GM12878 (cell line): Measurements from ENCODE around the gene DLG2. TPM values are rescaled to one million over a fixed set of nuclear protein-coding genes. Genes with fewer than 3 reads are reported as not detected.

Source experiments
- ATAC-seq: fragments of 200-7000 bp; cut with Tn5 transposase; 3 replicates; pipeline ENCODE4 v1.9.1; 2020; ENCODE audit warnings: mild to moderate bottlenecking, moderate library complexity
- BruUV-seq: library from RNA; stranded (reverse); fragments of 400-500 nt; replicated peaks from 2 replicates; lab custom pipeline; 2021; lab: Mats Ljungman, UMichigan
- CTCF ChIA-PET: fragments of 300-600 bp; sonication (Branson Sonifier 250); formaldehyde crosslinking; extraction: SDS; loops from one replicate; lab custom pipeline; 2021; ENCODE audit warnings: inconsistent platforms; lab: Yijun Ruan, JAX
- POLR2A ChIA-PET: fragments of 350-600 bp; formaldehyde crosslinking; extraction: SDS; loops from one replicate; lab custom pipeline; 2021; ENCODE audit warnings: inconsistent platforms; lab: Charles Lee
- RAD21 ChIA-PET: fragments of 300-600 bp; sonication (Branson Sonifier 250); formaldehyde crosslinking; loops from one replicate; lab custom pipeline; 2023; ENCODE audit warnings: antibody characterized with exemption; ENCODE audit not compliant: unreplicated experiment; lab: Charles Lee
- SMC1A ChIA-PET: fragments of 300-600 bp; sonication (Branson Sonifier 250); formaldehyde crosslinking; loops from one replicate; lab custom pipeline; 2023; ENCODE audit not compliant: unreplicated experiment, uncharacterized antibody; lab: Charles Lee
- DNase-seq: peaks from one replicate; pipeline ENCODE4 v3.0.0-alpha.2; 2011; ENCODE audit warnings: low read depth, low spot score
- FAIRE-seq: peaks from 3 replicates; lab custom pipeline; 2011; peaks lifted over from hg19 to GRCh38; lab: Jason Lieb, UNC
- H2AFZ ChIP-seq: 2 replicates; pipeline ENCODE4 v1.6.0; 2011; ENCODE audit warnings: low read depth, low read length, control low read depth; ENCODE audit not compliant: control insufficient read depth
- H3K27ac ChIP-seq: 2 replicates; pipeline ENCODE4 v1.5.1; 2011; ENCODE audit warnings: control low read depth; ENCODE audit not compliant: control insufficient read depth, insufficient read depth
- H3K27me3 ChIP-seq, 2 experiments: replicated peaks in 1 of 2; 2 replicates each; pipeline versions ENCODE4 v1.6.0 to v1.6.1; 2011; ENCODE audit warnings: low read length in 1 of 2; ENCODE audit not compliant: control insufficient read depth in 2 of 2, insufficient read depth in 2 of 2
- H3K36me3 ChIP-seq, 2 experiments: 2 replicates each; pipeline ENCODE4 v1.5.1; 2011; ENCODE audit warnings: low read length in 1 of 2; ENCODE audit not compliant: control insufficient read depth in 2 of 2, insufficient read depth in 2 of 2
- H3K4me1 ChIP-seq: 2 replicates; pipeline ENCODE4 v1.6.1; 2011; ENCODE audit warnings: mild to moderate bottlenecking, low read length, moderate library complexity, mixed read lengths; ENCODE audit not compliant: control insufficient read depth, insufficient read depth
- H3K4me2 ChIP-seq: 2 replicates; pipeline ENCODE4 v1.6.0; 2011; ENCODE audit warnings: control low read depth; ENCODE audit not compliant: control insufficient read depth, insufficient read depth
- H3K4me3 ChIP-seq: fragments of 200-600 bp; sonication (generic); 2 replicates; pipeline ENCODE4 v1.5.1; 2016
- H3K79me2 ChIP-seq: 2 replicates; pipeline ENCODE4 v1.6.0; 2011; ENCODE audit warnings: low read length; ENCODE audit not compliant: control insufficient read depth, insufficient read depth
- H3K9ac ChIP-seq: 2 replicates; pipeline ENCODE4 v1.8.0; 2011; ENCODE audit warnings: low read length, control low read depth, mixed read lengths; ENCODE audit not compliant: control insufficient read depth, insufficient read depth
- H3K9me3 ChIP-seq: replicated peaks from 3 replicates; pipeline ENCODE4 v1.5.1; 2011; ENCODE audit warnings: mild to moderate bottlenecking, low read length; ENCODE audit not compliant: control insufficient read depth, insufficient read depth
- H4K20me1 ChIP-seq: 2 replicates; pipeline ENCODE4 v1.6.0; 2011; ENCODE audit not compliant: control insufficient read depth, insufficient read depth
- BCLAF1 ChIP-seq: fragments of 450-650 bp; IDR thresholded peaks from 2 replicates; pipeline ENCODE4 v1.6.1; 2017; ENCODE audit warnings: antibody characterized with exemption, mild to moderate bottlenecking, moderate library complexity
- BRCA1 ChIP-seq: IDR thresholded peaks from 2 replicates; pipeline ENCODE4 v1.6.1; 2011; ENCODE audit warnings: low read depth, low read length, improper control_type of control experiment
- CREB1 ChIP-seq: IDR thresholded peaks from 2 replicates; pipeline ENCODE4 v1.6.1; 2012; ENCODE audit warnings: low read depth, mild to moderate bottlenecking, inconsistent platforms
- RFX5 ChIP-seq: IDR thresholded peaks from 2 replicates; pipeline ENCODE4 v1.6.1; 2011; ENCODE audit warnings: low read depth, low read length, improper control_type of control experiment
- SIX5 ChIP-seq: IDR thresholded peaks from 2 replicates; pipeline ENCODE4 v1.6.1; 2011; ENCODE audit warnings: mild to moderate bottlenecking, low read depth, low read length, moderate library complexity; ENCODE audit not compliant: severe bottlenecking
- SMC3 ChIP-seq: IDR thresholded peaks from 2 replicates; pipeline ENCODE4 v1.6.1; 2011; ENCODE audit warnings: low read length, improper control_type of control experiment, borderline replicate concordance
- SPI1 ChIP-seq: IDR thresholded peaks from 2 replicates; pipeline ENCODE4 v1.6.1; 2011; ENCODE audit warnings: low read depth, mild to moderate bottlenecking, low read length, moderate library complexity, borderline replicate concordance; ENCODE audit not compliant: insufficient read depth
- SUZ12 ChIP-seq: fragments of 200-600 bp; sonication (generic); IDR thresholded peaks from one replicate; pipeline ENCODE4 v1.6.1; 2018; ENCODE audit warnings: antibody characterized with exemption, mild to moderate bottlenecking; ENCODE audit not compliant: unreplicated experiment
- TCF3 ChIP-seq: IDR thresholded peaks from 2 replicates; pipeline ENCODE4 v1.6.1; 2012; ENCODE audit warnings: low read depth, mild to moderate bottlenecking, low read length, borderline replicate concordance; ENCODE audit not compliant: insufficient read depth
- TCF7 ChIP-seq: IDR thresholded peaks from 2 replicates; pipeline ENCODE4 v1.6.1; 2014; ENCODE audit warnings: antibody characterized with exemption, borderline replicate concordance
- USF2 ChIP-seq: IDR thresholded peaks from 2 replicates; pipeline ENCODE4 v1.6.1; 2011; ENCODE audit warnings: low read depth, low read length, improper control_type of control experiment, borderline replicate concordance
- WGBS: methylation state at CpG from one replicate; pipeline ENCODE4 v1.1.6; 2016; ENCODE audit warnings: low lambda C conversion rate; ENCODE audit not compliant: insufficient replicate concordance, insufficient coverage; ENCODE audit errors: missing lambda C conversion rate; 5-methylcytosine and 5-hydroxymethylcytosine counted together
- in situ Hi-C: fragments of 300-500 bp; cut with MboI; formaldehyde crosslinking; loops from 9 replicates; pipeline ENCODE4 v1.14.3; 2018; ENCODE audit warnings: mixed read lengths
- intact Hi-C: fragments of 100-400 bp; cut with micrococcal nuclease; formaldehyde crosslinking; loops from one replicate; pipeline ENCODE4 v1.14.2; 2022; ENCODE audit not compliant: unreplicated experiment
- polyA plus RNA-seq, 11 experiments: library from polyadenylated mRNA; depleted of rRNA in 4 of 11; unstranded in 6 of 11; stranded (reverse) in 5 of 11; fragments of >200 nt; fragmentation: Nextera tagmentation in 4 of 11; fragmentation: Illumina TruSeq in 1 of 11; extraction: Ambion mirVana in 4 of 11; extraction: Trizol in 1 of 11; gene quantifications; 1 replicate in 1 of 11; 2 replicates in 10 of 11; pipeline versions ENCODE4 v1.2.1 to v1.2.3, GENCODE V29; 2011 to 2016; ENCODE audit warnings: inconsistent platforms in 2 of 11, missing spikeins in 2 of 11, low read depth in 1 of 11
- total RNA-seq, 4 experiments: library from RNA; depleted of rRNA in 3 of 4; stranded (reverse); fragments of >200 nt in 3 of 4; fragmentation: Illumina TruSeq in 1 of 4; extraction: Trizol in 1 of 4; gene quantifications; 2 replicates each; pipeline versions ENCODE4 v1.2.1 to v1.2.3, GENCODE V29; 2013 to 2021
- TF ChIP-seq, protein P1 (sequence below): fragments of 450-650 bp; IDR thresholded peaks from 2 replicates; pipeline ENCODE4 v1.6.1; 2018; ENCODE audit warnings: mild to moderate bottlenecking, low read depth, moderate library complexity; ENCODE audit not compliant: partially characterized antibody
- TF ChIP-seq, protein P2 (sequence below): IDR thresholded peaks from 2 replicates; pipeline ENCODE4 v1.6.1; 2011; ENCODE audit warnings: borderline replicate concordance, low read depth, mild to moderate bottlenecking, moderate library complexity, low read length; ENCODE audit not compliant: insufficient read depth, poor library complexity, severe bottlenecking

Gene DLG2
- total and polyA plus RNA-seq, 10 of the 15 experiments (the other 5 are each of a cell fraction or from before 2014, with no cell fraction given) = 0.09 to 0.98 (median 0.35) TPM

DNA sequence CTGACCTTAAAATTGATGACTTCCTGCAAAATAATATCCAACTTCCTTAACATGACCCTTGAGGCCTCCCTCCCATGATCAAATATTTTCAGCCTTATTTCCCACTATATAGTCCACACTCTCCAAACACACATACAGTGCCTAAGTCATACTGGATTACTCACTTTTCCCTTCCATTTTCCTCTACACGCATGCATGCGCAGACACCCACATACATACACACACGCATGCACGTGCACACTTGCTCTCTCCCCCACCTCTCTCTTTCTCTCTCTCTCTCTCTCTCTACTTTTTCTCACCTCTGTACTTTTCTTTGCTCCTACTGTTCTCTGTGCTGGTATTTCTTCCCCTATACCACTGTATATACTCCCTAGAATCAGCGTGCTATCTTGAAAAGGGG is 28.1 kb downstream of the DLG2 start (continued):
- TF ChIP-seq USF2 = no peak
- no peak for TF ChIP-seq SPI1
- TF ChIP-seq RFX5 = no peak

DNA sequence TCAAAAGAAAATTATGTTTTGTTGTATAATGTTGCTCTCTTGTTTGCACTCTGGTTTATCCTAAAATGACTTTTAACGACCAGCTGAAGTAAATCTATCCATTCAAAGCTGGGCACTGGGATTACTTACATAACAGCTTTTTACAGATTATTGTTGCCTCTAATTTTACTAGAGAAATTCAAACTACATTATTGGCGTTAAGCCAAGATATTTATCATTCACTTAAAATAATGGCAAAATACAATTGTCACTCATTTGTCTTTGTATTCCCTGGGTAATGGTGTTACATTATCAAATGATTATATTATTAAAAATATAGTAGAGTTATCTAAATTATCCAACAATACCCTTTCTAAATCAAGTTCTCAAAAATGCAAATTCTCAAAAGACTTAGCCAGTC is 30.3 kb downstream of the DLG2 start:
- no peaks in the 10 kb centered on the region for H3K36me3 ChIP-seq
- DNase-seq (no peak), FAIRE-seq (no peak), ATAC-seq (no peak)
- CTCF ChIA-PET = interaction anchor here (1.1 to 1.2 kb wide), 2 partner anchors 8 to 697 kb away, joined by 3 read pairs; no protein-coding TSS in a partner anchor
- POLR2A ChIA-PET = no interaction called here
- intact Hi-C loops (loop anchor here (5.0 to 10.0 kb wide), 3 partner anchors 230 to 818 kb away; no protein-coding TSS in a partner anchor), in situ Hi-C loops (loop anchor here (10.0 to 25.0 kb wide), 2 partner anchors 228 to 1215 kb away; partner anchors contain the start of gene PRSS23)
- H3K9me3 ChIP-seq = no peaks in the 10 kb centered on the region
- no peak overlapping the region for H3K4me3 ChIP-seq
- no TSS peak for BruUV-seq
- H3K9ac ChIP-seq = no peak overlapping the region
- H3K27ac ChIP-seq = no peak overlapping the region
- H3K79me2 ChIP-seq = no peaks in the 10 kb centered on the region
- no peak overlapping the region for H3K4me2 ChIP-seq
- 19% methylated on average over 2 of the region's 2 CpGs for WGBS
- no peaks in the 10 kb centered on the region for H3K27me3 ChIP-seq
- SMC1A ChIA-PET = interaction anchor here (1.1 kb wide), 1 partner anchor 17 kb away, joined by 3 read pairs; no protein-coding TSS in a partner anchor
- RAD21 ChIA-PET = interaction anchor here (1.0 kb wide), 1 partner anchor 258 kb away, joined by 3 read pairs; the partner anchor contains the start of gene CCDC83
- no peak overlapping the region for H2AFZ ChIP-seq
- H4K20me1 ChIP-seq = no peaks in the 10 kb centered on the region
- H3K4me1 ChIP-seq = no peaks in the 10 kb centered on the region
- TF ChIP-seq SUZ12 (no peak), CREB1 (no peak), TCF7 (no peak), SMC3 (no peak), BCLAF1 (no peak), SIX5 (no peak), TCF3 (no peak), BRCA1 (no peak)
- TF ChIP-seq, protein P1, sequence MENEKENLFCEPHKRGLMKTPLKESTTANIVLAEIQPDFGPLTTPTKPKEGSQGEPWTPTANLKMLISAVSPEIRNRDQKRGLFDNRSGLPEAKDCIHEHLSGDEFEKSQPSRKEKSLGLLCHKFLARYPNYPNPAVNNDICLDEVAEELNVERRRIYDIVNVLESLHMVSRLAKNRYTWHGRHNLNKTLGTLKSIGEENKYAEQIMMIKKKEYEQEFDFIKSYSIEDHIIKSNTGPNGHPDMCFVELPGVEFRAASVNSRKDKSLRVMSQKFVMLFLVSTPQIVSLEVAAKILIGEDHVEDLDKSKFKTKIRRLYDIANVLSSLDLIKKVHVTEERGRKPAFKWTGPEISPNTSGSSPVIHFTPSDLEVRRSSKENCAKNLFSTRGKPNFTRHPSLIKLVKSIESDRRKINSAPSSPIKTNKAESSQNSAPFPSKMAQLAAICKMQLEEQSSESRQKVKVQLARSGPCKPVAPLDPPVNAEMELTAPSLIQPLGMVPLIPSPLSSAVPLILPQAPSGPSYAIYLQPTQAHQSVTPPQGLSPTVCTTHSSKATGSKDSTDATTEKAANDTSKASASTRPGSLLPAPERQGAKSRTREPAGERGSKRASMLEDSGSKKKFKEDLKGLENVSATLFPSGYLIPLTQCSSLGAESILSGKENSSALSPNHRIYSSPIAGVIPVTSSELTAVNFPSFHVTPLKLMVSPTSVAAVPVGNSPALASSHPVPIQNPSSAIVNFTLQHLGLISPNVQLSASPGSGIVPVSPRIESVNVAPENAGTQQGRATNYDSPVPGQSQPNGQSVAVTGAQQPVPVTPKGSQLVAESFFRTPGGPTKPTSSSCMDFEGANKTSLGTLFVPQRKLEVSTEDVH = no peak
- TF ChIP-seq, protein P2, sequence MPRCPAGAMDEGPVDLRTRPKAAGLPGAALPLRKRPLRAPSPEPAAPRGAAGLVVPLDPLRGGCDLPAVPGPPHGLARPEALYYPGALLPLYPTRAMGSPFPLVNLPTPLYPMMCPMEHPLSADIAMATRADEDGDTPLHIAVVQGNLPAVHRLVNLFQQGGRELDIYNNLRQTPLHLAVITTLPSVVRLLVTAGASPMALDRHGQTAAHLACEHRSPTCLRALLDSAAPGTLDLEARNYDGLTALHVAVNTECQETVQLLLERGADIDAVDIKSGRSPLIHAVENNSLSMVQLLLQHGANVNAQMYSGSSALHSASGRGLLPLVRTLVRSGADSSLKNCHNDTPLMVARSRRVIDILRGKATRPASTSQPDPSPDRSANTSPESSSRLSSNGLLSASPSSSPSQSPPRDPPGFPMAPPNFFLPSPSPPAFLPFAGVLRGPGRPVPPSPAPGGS = no peak
